Activated CD8-positive, alpha-beta memory T cell treated with anti-CD3 and anti-CD28 coated beads for 1 hour (primary cell): ENCODE measurements around the gene CD6.
A peak's percentile ranks its signal among the peaks of the same experiment; 100 is the strongest.
"Not testable (repeated sequence)": the region's sequence is repeated elsewhere in the genome, so short reads cannot be mapped to it uniquely, and the experiment has no call there.

Source experiments
- DNase-seq, 2 donors: peaks; one replicate each; pipeline ENCODE4 v3.0.0-alpha.2; 2020; ENCODE audit warnings: low read depth in 1 of 2; ENCODE audit errors: extremely low read depth in 1 of 2

CD6 gene

GRCh38 chr11:60951904-60952741 lies 19.4 kb upstream of the CD6 start, which contains the start of gene SLC15A3:
TSS of gene SLC15A3 (minus strand) at chr11:60952176. CDS start at chr11:60951551, 625 bp downstream.
- no peak for DNase-seq

- no peak for DNase-seq
Measured at GRCh38 chr11:60952742-60953170, 18.7 kb upstream of the CD6 start.

DNA sequence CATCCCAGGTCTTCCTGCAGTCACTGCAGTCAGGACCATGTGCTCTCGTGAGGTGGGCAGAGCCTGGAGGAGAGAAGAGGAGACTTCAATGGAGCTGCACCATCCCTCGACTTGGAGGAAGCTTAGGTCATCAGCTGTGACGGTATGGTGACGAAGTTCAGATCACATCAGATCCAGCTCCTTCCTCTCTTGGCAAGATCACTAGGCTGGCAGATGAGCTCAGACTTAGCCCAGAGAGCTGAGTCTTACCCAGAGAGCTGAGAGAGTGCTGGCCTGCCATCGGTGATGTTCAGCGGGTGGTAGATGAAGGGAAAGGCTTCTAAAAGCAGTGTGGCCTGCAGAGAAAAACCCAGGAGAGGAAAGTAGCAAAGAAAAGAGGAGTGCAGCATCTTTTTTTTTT lies 17.7 kb upstream of the CD6 start:
- no peak for DNase-seq

DNA sequence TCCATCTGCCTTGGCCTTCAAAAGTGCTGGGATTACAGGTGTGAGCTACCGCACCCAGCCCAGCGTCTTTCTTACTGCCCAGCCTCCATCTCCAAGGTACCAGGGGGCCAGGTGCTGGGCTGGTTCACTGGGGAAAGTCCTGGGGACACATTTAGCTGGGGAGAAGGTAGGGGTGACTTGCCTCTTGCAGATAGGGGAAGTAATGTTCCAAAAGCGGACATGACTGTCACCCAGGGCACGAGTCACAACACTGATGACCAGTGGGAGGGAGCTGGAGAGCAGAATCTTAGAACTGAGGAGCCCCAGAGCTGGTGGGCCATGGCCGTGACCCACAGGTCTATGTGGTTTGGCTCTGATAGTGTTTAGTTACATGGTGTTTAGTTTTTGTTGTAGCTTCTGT lies 17.1 kb upstream of the CD6 start:
- no peak for DNase-seq

- no peak for DNase-seq
Measured at GRCh38 chr11:60955571-60955970, 15.9 kb upstream of the CD6 start.

DNA sequence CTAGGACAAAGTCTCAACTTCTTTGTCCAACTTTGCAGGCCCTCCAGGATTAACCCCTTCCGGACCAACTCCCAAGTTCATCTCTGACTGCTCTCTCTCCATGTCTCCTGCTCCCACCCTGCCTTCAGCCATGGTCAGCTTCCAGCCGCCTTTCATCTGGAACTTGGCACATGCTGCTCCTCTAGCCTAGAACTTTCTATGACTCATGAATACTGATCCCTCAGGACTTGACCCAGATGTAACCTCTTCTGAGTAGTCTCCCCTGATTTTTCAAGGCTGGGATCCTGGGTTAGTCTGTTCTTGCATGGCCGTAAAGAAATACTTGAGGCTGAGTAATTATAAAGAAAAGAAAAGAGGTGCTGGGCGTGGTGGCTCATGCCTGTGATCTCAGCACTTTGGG lies 14.3 kb upstream of the CD6 start:
- DNase-seq: no peak

- no peak for DNase-seq
Measured at GRCh38 chr11:60959431-60959830, 12.0 kb upstream of the CD6 start.

DNA sequence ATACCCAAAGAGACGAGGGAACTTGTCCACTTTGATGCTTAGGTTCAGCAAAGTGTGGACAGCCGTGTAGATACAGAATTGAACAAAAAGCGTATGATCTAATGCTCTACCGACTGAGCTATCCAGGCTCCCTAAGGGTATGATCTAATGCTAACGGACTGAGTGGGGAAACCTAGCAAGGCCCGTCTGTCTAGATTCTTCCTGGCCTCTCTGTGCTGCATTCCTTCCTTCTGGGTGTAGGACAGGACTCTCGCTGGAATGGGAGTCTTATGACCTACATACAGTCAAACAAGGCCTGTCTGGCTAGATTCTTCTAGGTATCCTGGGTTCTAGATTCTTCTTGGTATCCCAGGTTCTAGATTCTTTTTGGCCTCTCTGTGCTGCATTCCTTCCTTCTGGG lies 11.1 kb upstream of the CD6 start:
- DNase-seq: no peak

DNA sequence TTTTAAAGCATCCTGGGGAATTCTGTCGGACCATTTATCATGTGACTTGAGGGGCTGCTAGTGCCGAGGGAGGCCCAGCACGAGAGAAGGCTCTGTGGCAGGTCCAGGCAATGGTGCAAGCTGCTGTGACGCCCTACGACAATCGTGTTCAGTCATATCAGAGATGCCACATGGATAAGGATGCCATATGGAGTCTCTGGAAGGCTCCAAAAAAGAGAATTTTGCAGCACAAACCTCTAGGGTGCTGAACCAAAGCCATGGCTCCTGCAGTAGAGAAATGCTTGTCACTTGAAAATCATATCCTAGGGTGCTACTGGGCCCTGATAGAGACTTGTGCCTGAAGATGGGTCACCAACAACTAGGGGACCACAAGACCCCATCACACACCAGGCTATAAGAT lies 6.7 kb upstream of the CD6 start:
- DNase-seq: no peak

GRCh38 chr11:60966890-60967289 lies 4.6 kb upstream of the CD6 start:
- DNase-seq: no peak

- no peak for DNase-seq
Measured at GRCh38 chr11:60968223-60968622, 3.3 kb upstream of the CD6 start.

DNA sequence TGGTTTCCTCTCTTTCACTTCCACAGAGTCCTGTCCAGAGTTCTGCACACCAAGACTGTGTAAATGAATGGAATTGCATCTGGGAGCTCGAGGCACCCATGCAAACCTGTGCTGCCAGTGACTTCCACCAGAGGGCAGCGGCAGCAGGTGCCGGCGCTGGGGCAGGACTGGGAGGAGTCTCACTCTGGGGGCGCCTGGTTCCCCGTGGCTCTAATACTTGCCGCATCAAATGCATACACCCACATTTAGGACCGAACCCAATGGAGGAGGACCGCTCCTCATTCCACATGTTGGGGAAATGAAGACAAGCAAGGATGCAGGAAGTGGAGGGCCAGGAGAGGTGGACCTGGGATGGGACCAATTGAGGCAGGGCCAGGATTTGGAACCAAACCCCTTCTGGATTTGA lies 1.1 kb upstream of the CD6 start:
- peak; percentile 67 to 70 for DNase-seq

DNA sequence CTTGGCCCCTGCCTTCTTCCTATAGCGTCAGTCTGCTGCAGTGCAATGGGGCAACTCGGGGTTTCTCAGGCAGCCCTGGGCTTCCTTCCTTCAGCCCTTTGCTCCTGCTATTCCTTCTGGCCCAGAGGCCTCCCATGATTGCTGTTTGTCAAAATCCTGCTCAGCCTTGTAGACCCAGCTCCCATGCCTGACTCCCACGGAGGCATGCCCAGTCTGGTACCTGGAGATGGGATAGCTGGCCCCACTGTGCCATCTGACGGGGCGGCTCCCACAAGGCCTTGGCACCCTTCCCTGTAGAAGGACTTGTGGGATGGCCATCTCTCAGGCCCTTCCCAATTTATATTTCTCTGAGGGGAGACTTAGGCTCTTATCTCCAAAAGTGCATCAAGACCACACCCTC lies 590 bp upstream of the CD6 start:
- no peak for DNase-seq

GRCh38 chr11:60972182-60973030 lies 926 bp downstream of the CD6 start:
- no peak for DNase-seq

DNA sequence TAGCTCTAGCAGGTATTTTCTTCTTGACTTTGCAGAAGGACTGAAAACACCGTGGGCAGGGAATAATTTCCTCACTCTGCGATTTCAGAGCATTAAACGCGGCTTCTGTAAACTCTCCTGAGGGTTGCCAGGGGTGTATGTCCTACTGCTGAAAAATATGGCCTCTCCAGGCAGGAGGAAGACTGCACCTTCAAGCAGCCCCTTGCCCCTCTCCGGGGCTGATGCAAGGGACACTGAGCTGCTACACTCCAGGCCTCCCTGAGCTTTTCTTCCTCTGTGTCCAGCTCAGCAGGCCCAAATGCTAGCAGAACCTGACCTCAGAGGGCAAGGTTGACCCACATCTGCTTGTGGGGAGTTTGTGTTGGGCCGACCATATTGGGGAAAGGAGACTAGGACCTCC lies 2.2 kb downstream of the CD6 start:
- no peak for DNase-seq

DNA sequence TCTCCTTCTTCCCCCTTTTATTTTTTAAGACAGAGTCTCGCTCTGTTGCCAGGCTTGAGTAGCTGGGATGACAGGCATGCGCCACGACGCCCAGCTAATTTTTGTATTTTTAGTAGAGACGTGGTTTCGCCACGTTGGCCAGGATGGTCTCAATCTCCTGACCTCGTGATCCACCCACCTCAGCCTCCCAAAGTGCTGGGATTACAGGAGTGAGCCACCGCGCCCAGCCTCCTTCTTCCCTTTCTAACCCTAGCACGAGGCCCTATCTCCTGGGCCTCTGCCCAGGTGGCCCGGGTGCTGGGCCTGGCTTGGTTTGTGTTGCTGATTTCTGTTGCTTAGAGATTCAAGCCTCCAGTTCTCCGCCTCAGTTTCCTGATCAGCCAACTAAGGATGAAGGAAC lies 2.8 kb downstream of the CD6 start:
- DNase-seq: not testable (repeated sequence)

- DNase-seq: no peak
Measured at GRCh38 chr11:60974726-60975125, 3.2 kb downstream of the CD6 start.

DNA sequence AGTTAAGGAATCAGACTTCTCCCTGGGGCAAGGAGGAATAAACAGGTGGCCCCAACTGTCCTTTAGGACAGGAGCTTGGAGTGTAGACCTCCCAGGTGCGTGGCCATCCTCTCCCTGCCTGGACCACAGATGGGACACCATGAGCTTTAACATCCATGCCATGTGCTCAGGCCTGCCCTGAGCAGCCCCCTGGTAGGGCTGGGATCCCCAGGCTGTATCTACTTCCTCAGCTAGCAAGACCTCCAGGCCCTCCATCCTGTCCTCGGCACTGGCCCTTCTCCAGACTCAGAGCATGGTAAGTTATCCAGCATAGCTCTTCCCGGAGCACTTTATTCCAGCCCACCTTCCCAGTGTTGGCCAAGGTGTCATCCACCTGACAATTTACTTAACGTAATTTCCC lies 5.7 kb downstream of the CD6 start:
- DNase-seq: no peak

GRCh38 chr11:60977836-60978235 lies 6.4 kb downstream of the CD6 start:
- no peak for DNase-seq

DNA sequence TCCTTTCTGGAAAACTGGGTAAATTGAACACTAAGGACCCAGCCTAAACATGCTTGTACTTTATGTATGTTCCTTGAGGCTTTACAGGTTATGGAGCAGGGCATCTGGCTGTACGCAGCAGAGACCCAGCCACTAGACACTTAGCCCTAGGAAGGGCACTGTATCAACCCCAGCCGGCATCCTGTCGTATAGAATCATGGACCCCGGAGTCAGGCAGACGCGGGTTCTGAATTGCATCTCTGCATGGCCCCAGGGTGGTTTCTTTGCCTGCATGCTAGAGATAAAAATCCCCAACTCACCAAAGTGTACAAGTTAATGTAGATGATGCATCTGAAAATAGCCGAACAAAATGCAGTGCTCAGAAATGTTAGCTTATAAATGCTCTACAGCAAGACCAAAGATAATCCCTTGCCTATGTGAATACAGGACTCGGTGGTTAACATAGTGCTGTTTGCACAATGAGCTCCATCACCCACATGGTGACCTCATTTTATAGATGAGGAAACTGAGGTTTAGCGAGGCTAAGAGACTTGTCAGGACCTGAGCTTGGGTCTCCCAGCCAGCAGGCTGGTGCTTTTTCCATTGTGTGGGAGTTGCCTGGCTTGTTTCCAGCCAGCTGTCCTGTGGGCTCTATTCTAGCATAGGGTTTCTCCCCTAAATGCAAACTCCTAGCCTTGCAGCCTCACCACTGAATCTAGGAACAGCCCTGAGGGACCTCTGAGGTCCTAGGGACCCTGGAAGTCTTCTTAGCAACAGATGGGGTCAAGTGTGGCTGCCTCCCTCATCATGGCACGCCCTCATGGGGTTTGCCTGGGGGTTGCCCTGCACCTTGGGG lies 7.3 kb downstream of the CD6 start:
- DNase-seq: no peak

DNA sequence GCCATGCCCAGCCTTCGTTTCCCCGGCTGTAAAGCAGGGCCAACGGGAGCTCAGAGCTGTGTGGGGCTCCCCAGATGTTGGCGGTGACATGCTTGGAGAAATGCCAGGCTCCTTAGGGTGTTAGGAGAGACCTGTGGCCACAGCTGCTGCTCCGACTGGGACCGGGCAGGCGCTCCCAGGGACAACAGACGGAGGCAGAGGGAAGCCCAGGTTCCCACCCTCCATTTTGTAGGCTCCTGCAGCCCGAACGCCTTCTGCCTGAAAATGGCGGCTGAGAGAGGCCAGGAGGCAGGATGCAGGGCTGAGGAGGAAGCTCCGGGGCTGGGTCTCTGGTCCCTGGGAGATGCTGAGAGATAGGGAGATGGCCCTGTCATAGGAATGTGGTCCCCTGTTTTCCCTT lies 10.0 kb downstream of the CD6 start:
- no peak for DNase-seq
